ENCODE results near the gene ABCF3. TPM values are rescaled to one million over a fixed set of nuclear protein-coding genes. Genes with fewer than 3 reads are reported as not detected.

ABCF3 gene
- total and polyA plus RNA-seq, 2 of the 13 experiments (the other 11 are each of a cell fraction or from before 2014, with no cell fraction given), result 38.8 to 46.5 TPM

DNA sequence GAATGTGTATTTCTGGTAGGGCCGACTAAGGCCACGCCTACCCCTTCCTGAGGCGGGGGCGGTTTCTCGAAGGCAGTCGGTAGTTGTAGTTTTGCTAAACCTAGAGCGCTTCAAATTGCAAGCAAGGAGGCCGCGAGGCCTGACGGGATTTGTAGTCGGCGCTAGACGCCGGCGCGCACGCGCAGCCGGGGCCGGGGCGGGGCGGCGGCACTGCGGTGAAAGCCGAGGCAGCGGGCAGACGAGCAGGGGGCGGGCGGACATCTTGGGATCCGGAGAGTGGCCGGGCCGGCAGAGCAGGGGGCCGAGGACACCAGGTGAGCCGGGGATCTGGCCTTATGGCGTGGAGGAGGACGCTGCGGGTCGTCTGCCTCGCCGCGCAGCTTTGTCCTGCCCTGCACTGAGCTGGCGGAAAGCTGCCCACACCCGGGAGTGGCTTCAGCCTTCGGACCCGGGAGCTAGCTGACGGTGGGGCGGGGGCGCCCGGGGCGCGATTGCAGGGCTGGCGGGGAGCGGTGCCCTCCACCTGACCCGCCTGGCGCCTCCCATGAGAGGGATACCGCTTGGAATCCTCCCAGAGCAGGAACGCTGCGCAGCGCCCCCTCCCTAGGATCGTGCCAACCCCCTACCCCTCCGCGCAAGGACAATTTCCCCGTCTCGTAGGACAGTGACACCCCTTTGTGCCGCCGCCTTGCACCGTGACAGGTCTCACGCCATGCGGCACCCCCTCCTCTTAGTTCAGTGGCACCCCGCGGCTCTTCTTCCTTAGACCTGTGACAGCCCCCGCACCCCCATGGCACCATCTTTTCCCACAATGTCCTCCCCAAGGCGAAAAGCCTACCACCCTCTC is 11.1 kb upstream of the ABCF3 start, which contains the start of gene AP2M1 (continued):
- TF ChIP-seq, protein P1, sequence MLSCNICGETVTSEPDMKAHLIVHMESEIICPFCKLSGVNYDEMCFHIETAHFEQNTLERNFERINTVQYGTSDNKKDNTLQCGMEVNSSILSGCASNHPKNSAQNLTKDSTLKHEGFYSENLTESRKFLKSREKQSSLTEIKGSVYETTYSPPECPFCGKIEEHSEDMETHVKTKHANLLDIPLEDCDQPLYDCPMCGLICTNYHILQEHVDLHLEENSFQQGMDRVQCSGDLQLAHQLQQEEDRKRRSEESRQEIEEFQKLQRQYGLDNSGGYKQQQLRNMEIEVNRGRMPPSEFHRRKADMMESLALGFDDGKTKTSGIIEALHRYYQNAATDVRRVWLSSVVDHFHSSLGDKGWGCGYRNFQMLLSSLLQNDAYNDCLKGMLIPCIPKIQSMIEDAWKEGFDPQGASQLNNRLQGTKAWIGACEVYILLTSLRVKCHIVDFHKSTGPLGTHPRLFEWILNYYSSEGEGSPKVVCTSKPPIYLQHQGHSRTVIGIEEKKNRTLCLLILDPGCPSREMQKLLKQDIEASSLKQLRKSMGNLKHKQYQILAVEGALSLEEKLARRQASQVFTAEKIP (CRISPR knock-in tag; IDR thresholded peaks at IDR 0.05; ENCODE audit: borderline replicate concordance), result no peak
- TF ChIP-seq ZNF350 (CRISPR knock-in tag; IDR thresholded peaks at IDR 0.05; ENCODE audit: borderline replicate concordance, low read depth) (no peak), ISL2 (CRISPR knock-in tag; IDR thresholded peaks at IDR 0.05) (no peak; the same call in 1 of the 2 replicates), YEATS4 (CRISPR knock-in tag; IDR thresholded peaks at IDR 0.05; ENCODE audit: borderline replicate concordance) (peak; percentile 65; the same call in 1 of the 2 replicates), KDM5B (CRISPR knock-in tag; IDR thresholded peaks at IDR 0.05; ENCODE audit: borderline replicate concordance) (peak; percentile 78), ZNF430 (CRISPR knock-in tag; IDR thresholded peaks at IDR 0.05) (no peak; the same call in 1 of the 2 replicates), ZNF816 (CRISPR knock-in tag; IDR thresholded peaks at IDR 0.05; ENCODE audit: borderline replicate concordance) (peak; percentile 40; the same call in 1 of the 2 replicates), THAP11 (CRISPR knock-in tag; IDR thresholded peaks at IDR 0.05) (peak; percentile 99), SIN3A (IDR thresholded peaks at IDR 0.05; ENCODE audit: borderline replicate concordance, low read depth, low read length) (peak; percentile 17; the same call in 1 of the 2 replicates), RAD21 (CRISPR knock-in tag; IDR thresholded peaks at IDR 0.05) (no peak), DR1 (CRISPR knock-in tag; IDR thresholded peaks at IDR 0.05) (no peak), NFE2L1 (CRISPR knock-in tag; IDR thresholded peaks at IDR 0.05; ENCODE audit: borderline replicate concordance) (no peak), SUZ12 (IDR thresholded peaks at IDR 0.05; ENCODE audit: low read depth, low read length) (peak; percentile 72), ZNF644 (CRISPR knock-in tag; IDR thresholded peaks at IDR 0.05; ENCODE audit: low read depth) (no peak), ZNF800 (CRISPR knock-in tag; IDR thresholded peaks at IDR 0.05) (no peak; the same call in 1 of the 2 replicates), SETDB1 (CRISPR knock-in tag; IDR thresholded peaks at IDR 0.05; ENCODE audit: borderline replicate concordance) (no peak), MTA3 (CRISPR knock-in tag; IDR thresholded peaks at IDR 0.05) (no peak), MTF2 (CRISPR knock-in tag; IDR thresholded peaks at IDR 0.05; ENCODE audit: borderline replicate concordance) (no peak), SRY (CRISPR knock-in tag; IDR thresholded peaks at IDR 0.05) (no peak), HDAC1 (CRISPR knock-in tag; IDR thresholded peaks at IDR 0.05) (0 out of 2 replicates have a peak, but pooled peaks have one; percentile 56), ZFP62 (CRISPR knock-in tag; IDR thresholded peaks at IDR 0.05) (no peak), SAFB2 (CRISPR knock-in tag; IDR thresholded peaks at IDR 0.05; ENCODE audit: borderline replicate concordance, low read depth) (no peak)
- TF ChIP-seq, protein P2, sequence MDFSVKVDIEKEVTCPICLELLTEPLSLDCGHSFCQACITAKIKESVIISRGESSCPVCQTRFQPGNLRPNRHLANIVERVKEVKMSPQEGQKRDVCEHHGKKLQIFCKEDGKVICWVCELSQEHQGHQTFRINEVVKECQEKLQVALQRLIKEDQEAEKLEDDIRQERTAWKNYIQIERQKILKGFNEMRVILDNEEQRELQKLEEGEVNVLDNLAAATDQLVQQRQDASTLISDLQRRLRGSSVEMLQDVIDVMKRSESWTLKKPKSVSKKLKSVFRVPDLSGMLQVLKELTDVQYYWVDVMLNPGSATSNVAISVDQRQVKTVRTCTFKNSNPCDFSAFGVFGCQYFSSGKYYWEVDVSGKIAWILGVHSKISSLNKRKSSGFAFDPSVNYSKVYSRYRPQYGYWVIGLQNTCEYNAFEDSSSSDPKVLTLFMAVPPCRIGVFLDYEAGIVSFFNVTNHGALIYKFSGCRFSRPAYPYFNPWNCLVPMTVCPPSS (IDR thresholded peaks at IDR 0.05), result no peak
- TF ChIP-seq, protein P3, sequence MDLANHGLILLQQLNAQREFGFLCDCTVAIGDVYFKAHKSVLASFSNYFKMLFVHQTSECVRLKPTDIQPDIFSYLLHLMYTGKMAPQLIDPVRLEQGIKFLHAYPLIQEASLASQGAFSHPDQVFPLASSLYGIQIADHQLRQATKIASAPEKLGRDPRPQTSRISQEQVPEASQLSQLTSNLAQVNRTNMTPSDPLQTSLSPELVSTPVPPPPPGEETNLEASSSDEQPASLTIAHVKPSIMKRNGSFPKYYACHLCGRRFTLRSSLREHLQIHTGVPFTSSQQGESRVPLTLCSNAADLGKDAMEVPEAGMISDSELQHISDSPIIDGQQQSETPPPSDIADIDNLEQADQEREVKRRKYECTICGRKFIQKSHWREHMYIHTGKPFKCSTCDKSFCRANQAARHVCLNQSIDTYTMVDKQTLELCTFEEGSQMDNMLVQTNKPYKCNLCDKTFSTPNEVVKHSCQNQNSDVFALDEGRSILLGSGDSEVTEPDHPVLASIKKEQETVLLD (CRISPR knock-in tag; IDR thresholded peaks at IDR 0.05; ENCODE audit: low read depth), result no peak; the same call in 1 of the 2 replicates

All from HepG2 (cell line).